ENCODE measurements around the gene ZSWIM1. TPM values are rescaled to one million over a fixed set of nuclear protein-coding genes. Genes with fewer than 3 reads are reported as not detected.

Gene ZSWIM1
- total RNA-seq, 1 experiment from 2014 or later, result 17.4 TPM

- TF ChIP-seq ZNF232 (CRISPR knock-in tag; IDR thresholded peaks at IDR 0.05), result no peak
- no peak for TF ChIP-seq TEAD1 (CRISPR knock-in tag; IDR thresholded peaks at IDR 0.05)
- no peak for TF ChIP-seq OVOL2 (CRISPR knock-in tag; IDR thresholded peaks at IDR 0.05; ENCODE audit: borderline replicate concordance)
- no peak for TF ChIP-seq ZNF121 (CRISPR knock-in tag; IDR thresholded peaks at IDR 0.05)
- TF ChIP-seq, protein P1, sequence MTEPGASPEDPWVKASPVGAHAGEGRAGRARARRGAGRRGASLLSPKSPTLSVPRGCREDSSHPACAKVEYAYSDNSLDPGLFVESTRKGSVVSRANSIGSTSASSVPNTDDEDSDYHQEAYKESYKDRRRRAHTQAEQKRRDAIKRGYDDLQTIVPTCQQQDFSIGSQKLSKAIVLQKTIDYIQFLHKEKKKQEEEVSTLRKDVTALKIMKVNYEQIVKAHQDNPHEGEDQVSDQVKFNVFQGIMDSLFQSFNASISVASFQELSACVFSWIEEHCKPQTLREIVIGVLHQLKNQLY (CRISPR knock-in tag; IDR thresholded peaks at IDR 0.05), result no peak
- TF ChIP-seq PRRX2 (CRISPR knock-in tag; IDR thresholded peaks at IDR 0.05), result no peak
- no peak for TF ChIP-seq SOX15 (CRISPR knock-in tag; IDR thresholded peaks at IDR 0.05)
Observed at GRCh38 chr20:45887346-45887715, 6.3 kb downstream of the ZSWIM1 start, which contains the start of gene SPATA25 (continued).

GRCh38 chr20:45888681-45889080, 7.7 kb downstream of the ZSWIM1 start:
- DNase-seq (ENCODE audit: low spot score) (no peak), ATAC-seq (no peak)
- Mint-ChIP-seq H3K27ac (no peak overlapping the region), H3K27me3 (ENCODE audit: low read depth) (no peaks in the 10 kb centered on the region; the same call in 1 of the 2 replicates), H3K9me3 (no peaks in the 10 kb centered on the region), H3K4me3 (no peak overlapping the region), H3K4me1 (peaks cover 12% of the 10 kb centered on the region), H3K36me3 (peaks cover 8% of the 10 kb centered on the region)
- TF ChIP-seq ZNF423 (CRISPR knock-in tag; IDR thresholded peaks at IDR 0.05) (no peak), CREB1 (CRISPR knock-in tag; IDR thresholded peaks at IDR 0.05) (no peak), MYBL2 (CRISPR knock-in tag; IDR thresholded peaks at IDR 0.05) (no peak), TEAD4 (CRISPR knock-in tag; IDR thresholded peaks at IDR 0.05) (no peak), ZNF232 (CRISPR knock-in tag; IDR thresholded peaks at IDR 0.05) (no peak), RELA (CRISPR knock-in tag; IDR thresholded peaks at IDR 0.05; ENCODE audit: borderline replicate concordance) (no peak), JAZF1 (CRISPR knock-in tag; IDR thresholded peaks at IDR 0.05) (no peak), NFE2L1 (CRISPR knock-in tag; IDR thresholded peaks at IDR 0.05) (no peak), NR3C1 (CRISPR knock-in tag; conservative IDR thresholded peaks at IDR 0.05; ENCODE audit: low read depth) (no peak), E2F4 (CRISPR knock-in tag; IDR thresholded peaks at IDR 0.05; ENCODE audit: borderline replicate concordance, low read depth) (no peak), FOXP1 (CRISPR knock-in tag; IDR thresholded peaks at IDR 0.05; ENCODE audit: borderline replicate concordance) (no peak), ETV6 (CRISPR knock-in tag; IDR thresholded peaks at IDR 0.05) (no peak), GTF2I (CRISPR knock-in tag; conservative IDR thresholded peaks at IDR 0.05) (no peak), ZNF121 (CRISPR knock-in tag; IDR thresholded peaks at IDR 0.05) (no peak)
- TF ChIP-seq, protein P2, sequence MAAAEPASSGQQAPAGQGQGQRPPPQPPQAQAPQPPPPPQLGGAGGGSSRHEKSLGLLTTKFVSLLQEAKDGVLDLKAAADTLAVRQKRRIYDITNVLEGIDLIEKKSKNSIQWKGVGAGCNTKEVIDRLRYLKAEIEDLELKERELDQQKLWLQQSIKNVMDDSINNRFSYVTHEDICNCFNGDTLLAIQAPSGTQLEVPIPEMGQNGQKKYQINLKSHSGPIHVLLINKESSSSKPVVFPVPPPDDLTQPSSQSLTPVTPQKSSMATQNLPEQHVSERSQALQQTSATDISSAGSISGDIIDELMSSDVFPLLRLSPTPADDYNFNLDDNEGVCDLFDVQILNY (CRISPR knock-in tag; IDR thresholded peaks at IDR 0.05), result no peak
- CTCF ChIA-PET, result interaction anchor here (2.4 to 2.7 kb wide), 2 partner anchors 35 to 64 kb away, joined by 19 to 30 read pairs; no protein-coding TSS in a partner anchor
- POLR2A ChIA-PET, result no interaction called here

DNA sequence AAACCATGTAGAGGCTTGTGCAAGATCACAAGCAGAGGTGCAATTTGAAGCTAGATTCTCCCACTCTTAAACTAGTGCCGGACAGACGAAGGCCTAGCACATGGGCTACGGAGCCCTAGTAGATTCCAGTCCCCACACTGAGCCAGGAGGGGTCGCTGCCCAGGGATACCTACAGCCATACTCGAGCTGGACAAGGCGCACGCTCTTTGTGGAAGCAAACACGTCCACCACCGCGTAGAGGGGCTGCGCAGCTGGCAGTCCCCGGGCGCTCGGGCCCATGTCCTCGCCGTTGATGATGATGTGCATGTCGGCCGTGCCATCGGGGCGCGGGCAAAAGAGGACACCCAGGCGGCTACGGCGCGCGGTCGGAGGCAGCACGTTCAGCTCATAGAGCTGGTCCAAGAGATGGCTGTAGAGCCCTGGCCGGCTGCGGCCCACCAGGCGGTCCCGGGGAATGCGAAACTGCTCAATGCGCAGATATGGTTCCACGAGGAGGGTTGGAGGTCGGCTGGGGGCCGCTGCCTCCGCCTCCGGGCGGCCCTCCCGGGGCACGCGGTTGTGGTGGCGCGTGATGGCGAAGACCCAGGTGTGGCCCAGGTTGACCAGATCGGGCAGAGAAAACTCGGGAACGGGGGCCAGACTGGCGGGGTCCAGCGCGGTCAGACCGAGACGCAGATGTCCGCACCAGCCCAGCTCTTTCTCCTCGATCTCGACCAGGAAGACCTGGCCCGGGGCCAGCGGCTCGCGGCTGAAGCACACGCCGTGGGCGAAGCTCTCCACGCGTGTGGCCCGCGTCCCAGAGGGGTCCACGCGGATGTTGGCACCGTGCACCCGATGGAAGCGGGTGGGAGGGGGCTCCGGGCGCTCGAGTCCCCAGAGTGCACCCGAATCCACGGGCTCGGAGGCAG, 9.3 kb downstream of the ZSWIM1 start:
- H3K4me1 Mint-ChIP-seq, result peaks cover 12% of the 10 kb centered on the region
- POLR2A ChIA-PET, result interaction anchor here (0.7 to 2.2 kb wide), 7 partner anchors 9 to 67 kb away, joined by 3 to 19 read pairs (median 8); partner anchors contain the start of genes PCIF1, PLTP and ZSWIM1
- CTCF ChIA-PET, result interaction anchor here (0.6 to 3.0 kb wide), 45 partner anchors 8 to 328 kb away, joined by 3 to 38 read pairs (median 6); partner anchors contain the start of genes PCIF1, PLTP, SNX21 and TNNC2
- H3K4me3 Mint-ChIP-seq, result peak overlapping the region; percentile 87
- no peak overlapping the region for H3K27ac Mint-ChIP-seq
- no peaks in the 10 kb centered on the region for H3K9me3 Mint-ChIP-seq
- DNase-seq (ENCODE audit: low spot score), result peak; percentile 89
- peak; percentile 80 for ATAC-seq
- H3K36me3 Mint-ChIP-seq, result peaks cover 4% of the 10 kb centered on the region
- no peaks in the 10 kb centered on the region; the same call in 1 of the 2 replicates for H3K27me3 Mint-ChIP-seq (ENCODE audit: low read depth)
- TF ChIP-seq TEAD1 (CRISPR knock-in tag; IDR thresholded peaks at IDR 0.05), result peak; percentile 54; the same call in 1 of the 2 replicates
- TF ChIP-seq, protein P3, sequence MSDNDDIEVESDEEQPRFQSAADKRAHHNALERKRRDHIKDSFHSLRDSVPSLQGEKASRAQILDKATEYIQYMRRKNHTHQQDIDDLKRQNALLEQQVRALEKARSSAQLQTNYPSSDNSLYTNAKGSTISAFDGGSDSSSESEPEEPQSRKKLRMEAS (CRISPR knock-in tag; IDR thresholded peaks at IDR 0.05), result peak; percentile 92
- TF ChIP-seq CTCF (IDR thresholded peaks at IDR 0.05), result peak; percentile 35; the same call in 1 of the 2 replicates
- peak; percentile 42; the same call in 1 of the 2 replicates for TF ChIP-seq SMAD3 (CRISPR knock-in tag; IDR thresholded peaks at IDR 0.05; ENCODE audit: borderline replicate concordance)
- TF ChIP-seq CREB1 (CRISPR knock-in tag; IDR thresholded peaks at IDR 0.05), result 0 out of 2 replicates have a peak, but pooled peaks have one; percentile 44
- TF ChIP-seq NR3C1 (CRISPR knock-in tag; conservative IDR thresholded peaks at IDR 0.05; ENCODE audit: low read depth), result 0 out of 2 replicates have a peak, but pooled peaks have one; percentile 70
- peak; percentile 50; the same call in 1 of the 2 replicates for TF ChIP-seq TP53 (CRISPR knock-in tag; IDR thresholded peaks at IDR 0.05)
- TF ChIP-seq, protein P4, sequence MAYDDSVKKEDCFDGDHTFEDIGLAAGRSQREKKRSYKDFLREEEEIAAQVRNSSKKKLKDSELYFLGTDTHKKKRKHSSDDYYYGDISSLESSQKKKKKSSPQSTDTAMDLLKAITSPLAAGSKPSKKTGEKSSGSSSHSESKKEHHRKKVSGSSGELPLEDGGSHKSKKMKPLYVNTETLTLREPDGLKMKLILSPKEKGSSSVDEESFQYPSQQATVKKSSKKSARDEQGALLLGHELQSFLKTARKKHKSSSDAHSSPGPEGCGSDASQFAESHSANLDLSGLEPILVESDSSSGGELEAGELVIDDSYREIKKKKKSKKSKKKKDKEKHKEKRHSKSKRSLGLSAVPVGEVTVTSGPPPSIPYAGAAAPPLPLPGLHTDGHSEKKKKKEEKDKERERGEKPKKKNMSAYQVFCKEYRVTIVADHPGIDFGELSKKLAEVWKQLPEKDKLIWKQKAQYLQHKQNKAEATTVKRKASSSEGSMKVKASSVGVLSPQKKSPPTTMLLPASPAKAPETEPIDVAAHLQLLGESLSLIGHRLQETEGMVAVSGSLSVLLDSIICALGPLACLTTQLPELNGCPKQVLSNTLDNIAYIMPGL (CRISPR knock-in tag; IDR thresholded peaks at IDR 0.05), result peak; percentile 96

All from WTC11 (cell line).